SK-N-SH treated with all-trans-retinoic acid at 6 μM for 48 hours (cell line): ENCODE results near the gene SMG7.
A peak's percentile ranks its signal among the peaks of the same experiment; 100 is the strongest.

Experiments used
- ATAC-seq: fragments of 200-7000 bp; cut with Tn5 transposase; 3 replicates; pipeline ENCODE4 v1.9.1; 2020; ENCODE audit warnings: mild to moderate bottlenecking, moderate library complexity
- ARNTL ChIP-seq: fragments of 450-650 bp; formaldehyde crosslinking; IDR thresholded peaks from 2 replicates; pipeline ENCODE4 v1.5.0; 2020; ENCODE audit warnings: low read depth, mild to moderate bottlenecking, moderate library complexity, borderline replicate concordance
- BACH2 ChIP-seq: fragments of 250-450 bp; sonication (Bioruptor Pico); IDR thresholded peaks from 2 replicates; pipeline ENCODE4 v1.9.0; 2021; ENCODE audit warnings: mild to moderate bottlenecking, borderline replicate concordance
- CSDC2 ChIP-seq: fragments of 250-450 bp; sonication (Bioruptor Pico); IDR thresholded peaks from 2 replicates; pipeline ENCODE4 v1.5.0; 2020; ENCODE audit warnings: mild to moderate bottlenecking, moderate library complexity
- ESRRG ChIP-seq: fragments of 250-450 bp; sonication (Bioruptor Pico); IDR thresholded peaks from 2 replicates; pipeline ENCODE4 v1.6.1; 2021; ENCODE audit warnings: mild to moderate bottlenecking
- GLIS3 ChIP-seq: fragments of 250-450 bp; sonication (Bioruptor Pico); IDR thresholded peaks from 2 replicates; pipeline ENCODE4 v1.5.0; 2020; ENCODE audit warnings: mild to moderate bottlenecking, moderate library complexity
- ISL1 ChIP-seq: fragments of 250-450 bp; sonication (Bioruptor Pico); IDR thresholded peaks from 2 replicates; pipeline ENCODE4 v2.1.2; 2022; ENCODE audit warnings: mild to moderate bottlenecking, moderate library complexity
- OSR1 ChIP-seq: fragments of 250-450 bp; sonication (Bioruptor Pico); IDR thresholded peaks from 2 replicates; pipeline ENCODE4 v1.8.0; 2022; ENCODE audit warnings: moderate library complexity, mild to moderate bottlenecking, inconsistent platforms
- PPARA ChIP-seq: fragments of 250-450 bp; sonication (Bioruptor Pico); IDR thresholded peaks from 2 replicates; pipeline ENCODE4 v1.5.0; 2020; ENCODE audit warnings: mild to moderate bottlenecking, borderline replicate concordance
- RARB ChIP-seq: fragments of 250-450 bp; sonication (Bioruptor Pico); IDR thresholded peaks from 2 replicates; pipeline ENCODE4 v1.8.0; 2021; ENCODE audit warnings: mild to moderate bottlenecking, moderate library complexity
- SNAI2 ChIP-seq: fragments of 250-450 bp; sonication (Bioruptor Pico); IDR thresholded peaks from 2 replicates; pipeline ENCODE4 v1.5.0; 2020; ENCODE audit warnings: mild to moderate bottlenecking, moderate library complexity
- TCF4 ChIP-seq: fragments of 250-450 bp; sonication (Bioruptor Pico); IDR thresholded peaks from 2 replicates; pipeline ENCODE4 v1.8.0; 2021; ENCODE audit warnings: mild to moderate bottlenecking, moderate library complexity, borderline replicate concordance
- TOX ChIP-seq: fragments of 250-450 bp; sonication (Bioruptor Pico); IDR thresholded peaks from 2 replicates; pipeline ENCODE4 v1.8.0; 2021; ENCODE audit warnings: mild to moderate bottlenecking, moderate library complexity, borderline replicate concordance
- ZC3H10 ChIP-seq: fragments of 250-450 bp; sonication (Bioruptor Pico); IDR thresholded peaks from 2 replicates; pipeline ENCODE4 v1.5.1; 2021; ENCODE audit warnings: mild to moderate bottlenecking, moderate library complexity
- ZFP3 ChIP-seq: fragments of 250-450 bp; sonication (Bioruptor Pico); IDR thresholded peaks from 2 replicates; pipeline ENCODE4 v1.5.0; 2020; ENCODE audit warnings: mild to moderate bottlenecking, moderate library complexity
- ZFP30 ChIP-seq: fragments of 450-650 bp; formaldehyde crosslinking; IDR thresholded peaks from 2 replicates; pipeline ENCODE4 v1.5.0; 2022; ENCODE audit warnings: mild to moderate bottlenecking, moderate library complexity
- ZNF565 ChIP-seq: fragments of 450-650 bp; formaldehyde crosslinking; conservative IDR thresholded peaks from 2 replicates; pipeline ENCODE4 v1.5.0; 2020; ENCODE audit warnings: low read depth, mild to moderate bottlenecking, moderate library complexity
- ZNF70 ChIP-seq: fragments of 450-650 bp; formaldehyde crosslinking; IDR thresholded peaks from 2 replicates; pipeline ENCODE4 v1.5.0; 2020; ENCODE audit warnings: mild to moderate bottlenecking, moderate library complexity
- ZNF8 ChIP-seq: fragments of 450-650 bp; formaldehyde crosslinking; IDR thresholded peaks from 2 replicates; pipeline ENCODE4 v1.5.0; 2020; ENCODE audit warnings: mild to moderate bottlenecking, moderate library complexity
- TF ChIP-seq, protein P1 (sequence below): fragments of 250-450 bp; sonication (Bioruptor Pico); IDR thresholded peaks from 2 replicates; pipeline ENCODE4 v1.8.0; 2020; ENCODE audit warnings: mild to moderate bottlenecking, moderate library complexity, borderline replicate concordance
- TF ChIP-seq, protein P2 (sequence below): fragments of 250-450 bp; sonication (Bioruptor Pico); IDR thresholded peaks from 2 replicates; pipeline ENCODE4 v1.5.1; 2021; ENCODE audit warnings: mild to moderate bottlenecking, moderate library complexity
- TF ChIP-seq, protein P3 (sequence below): fragments of 250-450 bp; sonication (Bioruptor Pico); IDR thresholded peaks from 2 replicates; pipeline ENCODE4 v1.8.0; 2021; ENCODE audit warnings: low read depth, mild to moderate bottlenecking, moderate library complexity, borderline replicate concordance
- TF ChIP-seq, protein P4 (sequence below): fragments of 250-450 bp; sonication (Bioruptor Pico); IDR thresholded peaks from 2 replicates; pipeline ENCODE4 v1.5.0; 2020; ENCODE audit warnings: mild to moderate bottlenecking, moderate library complexity
- TF ChIP-seq, protein P5 (sequence below): fragments of 250-450 bp; sonication (Bioruptor Pico); IDR thresholded peaks from 2 replicates; pipeline ENCODE4 v1.5.1; 2020; ENCODE audit warnings: low read depth, mild to moderate bottlenecking, moderate library complexity

Gene SMG7

DNA sequence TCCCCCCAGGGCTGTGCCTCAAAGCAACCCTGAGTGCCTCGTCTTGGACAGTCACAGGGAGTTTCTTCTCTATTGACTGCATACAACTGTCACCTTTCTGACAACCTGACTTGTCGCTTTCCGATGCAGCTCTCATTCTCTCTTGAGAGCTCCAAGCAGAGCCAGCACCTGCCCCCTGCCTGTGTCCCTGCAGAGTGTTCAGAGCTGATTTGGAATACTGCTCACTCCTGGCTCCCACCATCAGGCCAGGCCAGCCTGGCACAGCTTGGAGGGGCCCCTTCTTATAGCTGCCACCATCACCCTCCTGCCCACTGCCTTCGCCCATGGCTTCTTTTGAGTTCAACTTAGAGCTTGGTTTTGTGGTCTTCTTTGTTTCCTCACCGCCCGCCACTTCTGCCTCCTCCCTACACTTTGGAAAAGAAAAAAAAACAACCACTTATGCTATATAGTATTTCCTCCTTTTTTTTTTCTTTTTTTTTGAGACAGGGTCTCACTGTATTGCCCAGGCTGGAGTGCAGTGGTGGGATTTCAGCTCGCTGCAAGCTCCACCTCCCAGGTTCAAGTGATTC lies 105.7 kb downstream of the SMG7 start:
- no peak for ATAC-seq
- TF ChIP-seq OSR1 (CRISPR knock-in tag) = no peak
- TF ChIP-seq, protein P1, sequence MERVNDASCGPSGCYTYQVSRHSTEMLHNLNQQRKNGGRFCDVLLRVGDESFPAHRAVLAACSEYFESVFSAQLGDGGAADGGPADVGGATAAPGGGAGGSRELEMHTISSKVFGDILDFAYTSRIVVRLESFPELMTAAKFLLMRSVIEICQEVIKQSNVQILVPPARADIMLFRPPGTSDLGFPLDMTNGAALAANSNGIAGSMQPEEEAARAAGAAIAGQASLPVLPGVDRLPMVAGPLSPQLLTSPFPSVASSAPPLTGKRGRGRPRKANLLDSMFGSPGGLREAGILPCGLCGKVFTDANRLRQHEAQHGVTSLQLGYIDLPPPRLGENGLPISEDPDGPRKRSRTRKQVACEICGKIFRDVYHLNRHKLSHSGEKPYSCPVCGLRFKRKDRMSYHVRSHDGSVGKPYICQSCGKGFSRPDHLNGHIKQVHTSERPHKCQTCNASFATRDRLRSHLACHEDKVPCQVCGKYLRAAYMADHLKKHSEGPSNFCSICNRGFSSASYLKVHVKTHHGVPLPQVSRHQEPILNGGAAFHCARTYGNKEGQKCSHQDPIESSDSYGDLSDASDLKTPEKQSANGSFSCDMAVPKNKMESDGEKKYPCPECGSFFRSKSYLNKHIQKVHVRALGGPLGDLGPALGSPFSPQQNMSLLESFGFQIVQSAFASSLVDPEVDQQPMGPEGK (CRISPR knock-in tag) = no peak
- TF ChIP-seq ZFP3 (CRISPR knock-in tag) = no peak
- TF ChIP-seq ZC3H10 (CRISPR knock-in tag) = no peak
- no peak for TF ChIP-seq ZNF565 (CRISPR knock-in tag)
- TF ChIP-seq RARB (CRISPR knock-in tag) = no peak
- no peak for TF ChIP-seq ZNF70 (CRISPR knock-in tag)
- no peak for TF ChIP-seq GLIS3 (CRISPR knock-in tag)
- no peak for TF ChIP-seq ZNF8 (CRISPR knock-in tag)
- no peak for TF ChIP-seq ARNTL (CRISPR knock-in tag)

DNA sequence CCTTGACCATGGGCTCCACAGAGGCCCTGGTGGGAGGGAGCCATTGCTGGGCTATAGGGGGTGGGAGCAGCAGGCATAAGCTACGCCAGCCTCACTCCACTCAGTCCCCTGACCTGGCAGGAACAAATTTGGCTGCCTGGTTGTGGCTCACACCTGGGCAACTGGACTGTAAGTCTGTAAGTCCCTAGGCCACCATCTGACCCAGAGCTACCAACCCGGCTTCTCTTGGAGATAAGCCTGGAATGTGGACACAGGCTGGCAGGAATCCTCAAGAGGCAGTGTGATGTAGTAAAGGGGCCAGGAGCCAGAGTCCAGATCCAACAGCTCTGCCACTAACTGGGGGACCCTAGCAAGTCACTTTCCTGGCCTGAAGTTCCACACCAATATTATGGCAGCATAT lies 106.6 kb downstream of the SMG7 start:
- no peak for TF ChIP-seq CSDC2 (CRISPR knock-in tag)
- TF ChIP-seq ISL1 = no peak
- no peak for TF ChIP-seq ZFP3 (CRISPR knock-in tag)
- no peak for TF ChIP-seq ZNF70 (CRISPR knock-in tag)
- TF ChIP-seq, protein P2, sequence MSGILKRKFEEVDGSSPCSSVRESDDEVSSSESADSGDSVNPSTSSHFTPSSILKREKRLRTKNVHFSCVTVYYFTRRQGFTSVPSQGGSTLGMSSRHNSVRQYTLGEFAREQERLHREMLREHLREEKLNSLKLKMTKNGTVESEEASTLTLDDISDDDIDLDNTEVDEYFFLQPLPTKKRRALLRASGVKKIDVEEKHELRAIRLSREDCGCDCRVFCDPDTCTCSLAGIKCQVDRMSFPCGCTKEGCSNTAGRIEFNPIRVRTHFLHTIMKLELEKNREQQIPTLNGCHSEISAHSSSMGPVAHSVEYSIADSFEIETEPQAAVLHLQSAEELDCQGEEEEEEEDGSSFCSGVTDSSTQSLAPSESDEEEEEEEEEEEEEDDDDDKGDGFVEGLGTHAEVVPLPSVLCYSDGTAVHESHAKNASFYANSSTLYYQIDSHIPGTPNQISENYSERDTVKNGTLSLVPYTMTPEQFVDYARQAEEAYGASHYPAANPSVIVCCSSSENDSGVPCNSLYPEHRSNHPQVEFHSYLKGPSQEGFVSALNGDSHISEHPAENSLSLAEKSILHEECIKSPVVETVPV = no peak
- TF ChIP-seq OSR1 (CRISPR knock-in tag) = no peak
- no peak for TF ChIP-seq TCF4
- TF ChIP-seq SNAI2 (CRISPR knock-in tag) = no peak
- TF ChIP-seq, protein P3, sequence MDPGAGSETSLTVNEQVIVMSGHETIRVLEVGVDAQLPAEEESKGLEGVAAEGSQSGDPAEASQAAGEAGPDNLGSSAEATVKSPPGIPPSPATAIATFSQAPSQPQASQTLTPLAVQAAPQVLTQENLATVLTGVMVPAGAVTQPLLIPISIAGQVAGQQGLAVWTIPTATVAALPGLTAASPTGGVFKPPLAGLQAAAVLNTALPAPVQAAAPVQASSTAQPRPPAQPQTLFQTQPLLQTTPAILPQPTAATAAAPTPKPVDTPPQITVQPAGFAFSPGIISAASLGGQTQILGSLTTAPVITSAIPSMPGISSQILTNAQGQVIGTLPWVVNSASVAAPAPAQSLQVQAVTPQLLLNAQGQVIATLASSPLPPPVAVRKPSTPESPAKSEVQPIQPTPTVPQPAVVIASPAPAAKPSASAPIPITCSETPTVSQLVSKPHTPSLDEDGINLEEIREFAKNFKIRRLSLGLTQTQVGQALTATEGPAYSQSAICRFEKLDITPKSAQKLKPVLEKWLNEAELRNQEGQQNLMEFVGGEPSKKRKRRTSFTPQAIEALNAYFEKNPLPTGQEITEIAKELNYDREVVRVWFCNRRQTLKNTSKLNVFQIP (CRISPR knock-in tag) = no peak
- TF ChIP-seq ESRRG = no peak
- no peak for ATAC-seq

DNA sequence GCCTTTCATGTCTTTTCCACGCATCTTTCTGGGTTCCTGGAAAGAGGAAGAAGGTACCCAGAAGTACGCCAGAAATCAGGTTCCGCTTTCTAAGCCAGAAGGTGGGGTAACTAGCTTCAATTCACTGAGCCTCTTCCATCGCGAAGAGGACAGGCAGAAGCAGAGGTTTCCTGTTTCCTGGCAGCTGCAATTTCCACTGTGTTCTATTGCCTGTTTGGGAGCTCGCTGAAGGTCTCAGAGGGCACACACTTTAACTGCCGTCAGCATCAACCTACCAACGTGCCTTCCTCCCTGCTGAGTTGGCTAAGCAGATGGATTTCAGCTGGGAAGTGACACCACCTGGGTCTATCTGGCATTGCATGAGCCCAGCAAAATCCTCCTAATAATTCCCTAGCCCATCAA lies 108.0 kb downstream of the SMG7 start:
- TF ChIP-seq ZFP3 (CRISPR knock-in tag) = no peak
- TF ChIP-seq TCF4 = no peak
- TF ChIP-seq ZNF70 (CRISPR knock-in tag) = no peak
- TF ChIP-seq, protein P3 (CRISPR knock-in tag) = no peak
- TF ChIP-seq ZFP30 (CRISPR knock-in tag) = no peak
- TF ChIP-seq, protein P4, sequence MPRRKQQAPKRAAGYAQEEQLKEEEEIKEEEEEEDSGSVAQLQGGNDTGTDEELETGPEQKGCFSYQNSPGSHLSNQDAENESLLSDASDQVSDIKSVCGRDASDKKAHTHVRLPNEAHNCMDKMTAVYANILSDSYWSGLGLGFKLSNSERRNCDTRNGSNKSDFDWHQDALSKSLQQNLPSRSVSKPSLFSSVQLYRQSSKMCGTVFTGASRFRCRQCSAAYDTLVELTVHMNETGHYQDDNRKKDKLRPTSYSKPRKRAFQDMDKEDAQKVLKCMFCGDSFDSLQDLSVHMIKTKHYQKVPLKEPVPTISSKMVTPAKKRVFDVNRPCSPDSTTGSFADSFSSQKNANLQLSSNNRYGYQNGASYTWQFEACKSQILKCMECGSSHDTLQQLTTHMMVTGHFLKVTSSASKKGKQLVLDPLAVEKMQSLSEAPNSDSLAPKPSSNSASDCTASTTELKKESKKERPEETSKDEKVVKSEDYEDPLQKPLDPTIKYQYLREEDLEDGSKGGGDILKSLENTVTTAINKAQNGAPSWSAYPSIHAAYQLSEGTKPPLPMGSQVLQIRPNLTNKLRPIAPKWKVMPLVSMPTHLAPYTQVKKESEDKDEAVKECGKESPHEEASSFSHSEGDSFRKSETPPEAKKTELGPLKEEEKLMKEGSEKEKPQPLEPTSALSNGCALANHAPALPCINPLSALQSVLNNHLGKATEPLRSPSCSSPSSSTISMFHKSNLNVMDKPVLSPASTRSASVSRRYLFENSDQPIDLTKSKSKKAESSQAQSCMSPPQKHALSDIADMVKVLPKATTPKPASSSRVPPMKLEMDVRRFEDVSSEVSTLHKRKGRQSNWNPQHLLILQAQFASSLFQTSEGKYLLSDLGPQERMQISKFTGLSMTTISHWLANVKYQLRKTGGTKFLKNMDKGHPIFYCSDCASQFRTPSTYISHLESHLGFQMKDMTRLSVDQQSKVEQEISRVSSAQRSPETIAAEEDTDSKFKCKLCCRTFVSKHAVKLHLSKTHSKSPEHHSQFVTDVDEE (CRISPR knock-in tag) = no peak
- TF ChIP-seq, protein P5, sequence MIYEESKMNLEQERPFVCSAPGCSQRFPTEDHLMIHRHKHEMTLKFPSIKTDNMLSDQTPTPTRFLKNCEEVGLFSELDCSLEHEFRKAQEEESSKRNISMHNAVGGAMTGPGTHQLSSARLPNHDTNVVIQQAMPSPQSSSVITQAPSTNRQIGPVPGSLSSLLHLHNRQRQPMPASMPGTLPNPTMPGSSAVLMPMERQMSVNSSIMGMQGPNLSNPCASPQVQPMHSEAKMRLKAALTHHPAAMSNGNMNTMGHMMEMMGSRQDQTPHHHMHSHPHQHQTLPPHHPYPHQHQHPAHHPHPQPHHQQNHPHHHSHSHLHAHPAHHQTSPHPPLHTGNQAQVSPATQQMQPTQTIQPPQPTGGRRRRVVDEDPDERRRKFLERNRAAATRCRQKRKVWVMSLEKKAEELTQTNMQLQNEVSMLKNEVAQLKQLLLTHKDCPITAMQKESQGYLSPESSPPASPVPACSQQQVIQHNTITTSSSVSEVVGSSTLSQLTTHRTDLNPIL (CRISPR knock-in tag) = no peak
- no peak for TF ChIP-seq ESRRG
- no peak for TF ChIP-seq CSDC2 (CRISPR knock-in tag)
- no peak for TF ChIP-seq RARB (CRISPR knock-in tag)
- no peak for TF ChIP-seq TOX (CRISPR knock-in tag)
- TF ChIP-seq, protein P2 = no peak
- no peak for TF ChIP-seq ZC3H10 (CRISPR knock-in tag)
- no peak for TF ChIP-seq GLIS3 (CRISPR knock-in tag)
- TF ChIP-seq ISL1 = no peak
- no peak for TF ChIP-seq SNAI2 (CRISPR knock-in tag)
- no peak for TF ChIP-seq BACH2 (CRISPR knock-in tag)
- no peak for TF ChIP-seq PPARA (CRISPR knock-in tag)
- peak; percentile 57 for ATAC-seq
